ACHN (cell line): ENCODE measurements around the gene IFT80.

Experiments used
- DNase-seq: peaks from one replicate; pipeline ENCODE4 v3.0.0-alpha.2; 2015
- in situ Hi-C: cut with HindIII; loops from 2 replicates; pipeline ENCODE4 v1.10.0; 2017; ENCODE audit warnings: low sequenced_read_pairs, low pct_ligation_motif_present, low pct_unique_long_range_greater_than_20kb

The IFT80 gene

GRCh38 chr3:160402221-160403027 lies 3.4 kb upstream of the IFT80 start:
- DNase-seq, result no peak

DNA sequence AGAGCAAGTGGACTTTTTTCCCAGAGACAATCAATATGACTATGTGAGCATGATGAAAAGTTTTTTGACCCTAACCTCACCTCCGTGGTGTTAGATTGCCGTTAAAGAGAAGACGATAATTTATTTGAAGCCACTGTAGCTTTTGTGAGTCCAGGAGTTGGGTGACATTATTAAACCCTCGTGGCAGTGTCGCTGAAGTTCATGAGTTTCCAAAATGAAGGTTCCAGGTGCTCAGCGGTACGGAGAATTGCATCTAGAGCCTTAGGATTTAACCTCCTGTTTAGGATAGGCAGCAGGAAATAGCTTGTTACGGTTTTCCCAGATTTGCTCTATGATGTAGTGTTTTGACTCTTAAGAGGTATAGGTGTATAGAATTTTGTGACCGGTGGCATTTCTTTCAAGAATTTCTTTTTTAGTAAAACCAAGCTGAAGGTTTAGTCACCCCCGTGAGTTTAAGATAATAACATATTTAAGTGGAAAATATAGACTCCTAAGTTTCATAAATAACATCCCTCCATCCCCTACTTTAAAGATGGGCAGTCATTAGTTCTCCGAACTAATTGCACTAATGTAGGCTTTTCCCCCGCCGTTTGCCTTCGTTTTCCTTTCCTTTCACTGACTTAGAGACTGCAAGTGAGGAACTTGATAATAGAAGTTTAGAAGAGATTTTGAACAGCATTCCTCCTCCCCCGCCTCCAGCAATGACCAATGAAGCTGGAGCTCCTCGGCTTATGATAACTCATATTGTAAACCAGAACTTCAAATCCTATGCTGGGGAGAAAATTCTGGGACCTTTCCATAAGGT lies 2.5 kb upstream of the IFT80 start:
- peak; percentile 59 for DNase-seq
- in situ Hi-C loops, result no loop called here

More at GRCh38 chr3:160402221-160403027, 3.4 kb upstream of the IFT80 start:
- in situ Hi-C loops, result no loop called here

DNA sequence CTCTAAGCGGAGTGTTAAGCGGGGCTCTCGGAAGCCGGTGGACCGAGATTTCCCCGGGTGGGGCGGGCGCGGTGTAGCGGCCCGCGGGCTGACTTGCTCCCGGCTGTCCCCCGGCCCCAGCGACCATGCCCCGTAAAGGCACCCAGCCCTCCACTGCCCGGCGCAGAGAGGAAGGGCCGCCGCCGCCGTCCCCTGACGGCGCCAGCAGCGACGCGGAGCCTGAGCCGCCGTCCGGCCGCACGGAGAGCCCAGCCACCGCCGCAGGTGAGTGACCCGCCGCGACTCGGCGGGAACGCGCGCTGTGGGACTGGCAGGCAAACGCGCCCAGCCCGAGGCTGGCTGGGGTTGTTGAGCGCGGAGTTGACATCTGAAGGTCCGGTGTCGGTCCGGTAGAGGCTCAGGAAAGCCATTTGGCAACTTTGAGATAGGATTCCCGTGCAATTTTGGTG lies 1.7 kb upstream of the IFT80 start:
- no peak for DNase-seq
- in situ Hi-C loops, result no loop called here

DNA sequence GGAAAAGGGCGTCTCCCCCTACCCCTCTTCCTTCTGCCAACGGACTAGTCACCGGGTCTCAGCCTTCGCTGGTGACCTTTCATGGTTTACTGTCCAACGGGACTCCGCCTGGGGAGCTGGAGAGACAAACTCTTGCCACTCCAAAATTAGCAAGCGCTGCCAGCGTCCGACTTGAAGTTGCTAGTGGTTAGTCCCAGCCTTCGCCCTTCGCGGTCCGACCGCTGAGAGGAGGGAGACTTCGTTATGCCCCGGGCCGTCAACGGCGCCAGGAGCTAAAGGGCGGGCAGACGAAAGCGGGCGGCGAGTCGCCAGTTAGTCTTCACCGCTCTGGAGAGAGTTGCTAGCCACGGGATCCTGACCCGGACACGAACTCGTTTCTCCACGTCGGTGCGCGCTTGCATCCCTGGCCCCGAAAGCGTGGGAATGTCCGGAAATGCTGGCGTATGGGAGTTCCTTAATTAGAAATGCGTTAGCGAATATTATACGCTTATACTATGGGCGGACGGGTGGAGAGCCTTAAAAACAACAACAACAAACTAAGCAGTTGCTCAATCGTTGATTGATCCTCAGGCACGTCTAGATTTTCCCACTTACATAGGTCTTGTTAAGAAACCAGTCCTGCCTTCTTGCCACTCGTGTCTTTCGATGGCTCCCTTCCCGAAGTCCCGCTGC lies 1.1 kb upstream of the IFT80 start:
- in situ Hi-C loops, result no loop called here
- peak; percentile 32 for DNase-seq

- in situ Hi-C loops, result no loop called here
- no peak for DNase-seq
Measured at GRCh38 chr3:160398820-160399124, 253 bp downstream of the IFT80 start.

DNA sequence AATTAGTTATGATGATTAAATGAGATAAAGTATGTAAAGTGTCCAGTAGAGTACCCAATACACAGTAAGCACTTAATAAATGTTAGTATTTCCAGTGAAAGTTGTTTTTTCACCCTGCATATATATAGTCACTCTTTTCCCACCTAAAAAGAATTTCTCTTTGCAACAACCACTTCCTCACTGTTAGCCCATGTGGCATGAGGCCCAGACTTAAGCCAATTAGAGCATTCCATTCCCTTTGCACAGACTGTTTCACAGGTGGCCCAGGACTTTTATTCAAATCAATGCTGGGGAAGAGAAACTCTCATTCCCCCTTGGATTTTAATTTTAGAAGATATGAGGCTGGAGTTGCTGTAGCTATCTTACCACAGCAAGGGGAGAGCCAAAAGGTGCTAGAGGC lies 3.7 kb downstream of the IFT80 start:
- peak; percentile 68 for DNase-seq
- in situ Hi-C loops, result no loop called here

- in situ Hi-C loops, result no loop called here
Measured at GRCh38 chr3:160394009-160394392, 5.0 kb downstream of the IFT80 start.

GRCh38 chr3:160393346-160394008 lies 5.5 kb downstream of the IFT80 start:
- in situ Hi-C loops, result no loop called here
- DNase-seq, result no peak

More at GRCh38 chr3:160394009-160394392, 5.0 kb downstream of the IFT80 start:
- DNase-seq, result no peak

- no peak for DNase-seq
- in situ Hi-C loops, result no loop called here
Measured at GRCh38 chr3:160392798-160393197, 6.2 kb downstream of the IFT80 start.

DNA sequence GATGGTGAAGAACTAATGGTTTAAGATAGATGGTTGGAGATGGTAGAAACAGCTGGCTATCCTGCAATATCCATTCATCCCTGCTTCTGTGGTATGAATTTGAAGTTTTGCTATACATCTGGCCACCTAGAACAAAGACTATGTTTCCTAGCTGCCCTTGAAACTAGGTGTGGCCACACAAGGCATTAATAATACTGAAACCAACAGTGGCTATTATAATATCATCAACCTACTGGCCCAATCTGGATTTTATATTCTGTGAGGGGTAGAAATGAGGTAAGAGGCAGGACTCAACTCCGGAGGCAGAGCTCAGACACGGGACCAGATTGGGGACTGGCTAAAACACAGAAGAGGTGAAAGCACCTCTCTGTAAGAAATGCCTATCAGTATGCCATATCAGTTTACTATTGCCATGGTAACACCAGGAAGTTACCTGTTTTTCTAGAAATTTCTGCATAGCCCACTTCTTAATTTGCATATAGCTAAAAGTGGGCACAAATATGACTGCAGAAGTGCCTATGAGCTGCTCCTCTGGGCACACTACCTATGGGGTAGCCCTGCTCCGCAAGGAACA lies 8.4 kb downstream of the IFT80 start:
- no peak for DNase-seq
- in situ Hi-C loops, result no loop called here

- in situ Hi-C loops, result no loop called here
- DNase-seq, result no peak
Measured at GRCh38 chr3:160384639-160385318, 14.2 kb downstream of the IFT80 start.

DNA sequence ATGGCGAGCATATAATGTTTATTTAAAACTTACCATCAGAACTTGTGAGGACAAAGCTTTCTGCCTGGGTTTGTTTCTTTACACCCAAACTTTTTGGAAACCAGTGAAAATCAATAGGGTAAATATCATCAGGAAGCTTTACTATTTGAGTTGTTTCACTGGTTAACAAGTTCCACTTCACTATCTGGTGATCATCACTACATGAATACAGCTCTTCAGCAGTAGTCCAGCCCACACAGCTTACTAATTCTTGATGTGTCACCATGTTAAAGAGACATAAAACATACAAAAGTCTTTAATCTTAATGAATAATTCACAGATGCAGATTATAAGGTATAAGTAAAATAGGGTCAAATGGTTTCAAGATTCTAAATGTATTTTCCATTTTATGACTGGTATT lies 17.6 kb downstream of the IFT80 start:
- no peak for DNase-seq
- in situ Hi-C loops, result no loop called here

GRCh38 chr3:160379628-160380214 lies 19.3 kb downstream of the IFT80 start:
- DNase-seq, result no peak
- in situ Hi-C loops, result no loop called here

DNA sequence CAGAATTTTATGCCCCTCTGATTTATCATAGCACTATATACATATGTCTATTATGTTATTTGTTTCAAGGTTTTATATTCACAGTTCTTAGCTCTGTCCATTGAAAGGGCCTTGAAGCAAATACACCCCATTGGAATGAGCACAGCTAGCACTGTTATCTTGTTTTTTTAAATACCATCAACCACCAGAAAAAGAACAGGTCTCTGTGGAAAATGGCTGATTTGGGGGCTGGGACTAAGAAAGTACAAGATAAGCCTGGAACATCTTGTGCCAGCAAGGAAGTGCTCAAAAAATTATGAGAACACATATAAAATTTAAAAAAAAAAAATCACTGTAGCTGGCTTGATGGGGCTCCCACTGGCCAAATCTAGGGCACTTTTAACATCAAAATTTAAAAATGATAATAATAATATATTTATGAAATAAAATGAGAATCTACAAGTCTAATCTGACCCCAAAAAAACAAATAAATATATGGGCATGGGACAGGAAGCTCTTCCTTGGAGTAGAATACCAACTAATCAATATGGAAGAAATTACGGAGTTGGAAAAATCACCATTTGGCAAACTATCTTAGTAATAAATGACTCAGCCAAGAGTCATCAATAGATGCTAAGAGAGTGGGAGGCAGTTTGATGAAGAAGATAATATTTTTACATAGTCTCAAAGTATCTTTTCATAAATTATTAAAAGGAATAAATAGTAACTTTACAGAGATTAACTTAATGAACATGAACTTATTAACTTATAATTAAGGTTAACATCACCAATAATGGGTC lies 20.5 kb downstream of the IFT80 start:
- no peak for DNase-seq
- in situ Hi-C loops, result no loop called here

DNA sequence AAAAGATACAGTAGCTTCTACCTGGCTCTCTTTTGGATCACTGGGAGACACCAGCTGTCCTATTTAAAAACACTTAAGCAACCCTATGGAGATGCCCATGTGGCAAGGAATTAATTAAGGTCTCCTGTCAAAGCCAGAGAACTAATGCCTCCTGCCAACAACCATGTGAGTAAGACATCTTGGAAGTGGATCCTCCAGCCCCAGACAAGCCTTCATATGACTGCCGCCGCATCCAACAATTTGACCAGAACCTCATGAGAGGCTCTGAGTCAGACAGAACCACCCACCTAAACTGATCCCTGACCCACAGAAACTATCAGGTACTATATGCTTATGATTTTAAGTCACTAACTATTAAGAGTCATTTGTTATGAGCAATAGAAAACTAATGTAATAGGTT lies 22.3 kb downstream of the IFT80 start:
- in situ Hi-C loops, result no loop called here
- no peak for DNase-seq

- DNase-seq, result no peak
- in situ Hi-C loops, result no loop called here
Measured at GRCh38 chr3:160374925-160375324, 24.1 kb downstream of the IFT80 start.

- in situ Hi-C loops, result no loop called here
- peak; percentile 75 for DNase-seq
Measured at GRCh38 chr3:160374472-160374871, 24.6 kb downstream of the IFT80 start.
